NCI-H748 (cell line): ENCODE measurements around the gene DEGS2.
A peak's percentile ranks its signal among the peaks of the same experiment; 100 is the strongest.

Experiments used
- DNase-seq: peaks from one replicate; lab custom pipeline; 2025; ENCODE audit not compliant: unreplicated experiment; lab: John Stamatoyannopoulos, UW

Gene DEGS2

DNA sequence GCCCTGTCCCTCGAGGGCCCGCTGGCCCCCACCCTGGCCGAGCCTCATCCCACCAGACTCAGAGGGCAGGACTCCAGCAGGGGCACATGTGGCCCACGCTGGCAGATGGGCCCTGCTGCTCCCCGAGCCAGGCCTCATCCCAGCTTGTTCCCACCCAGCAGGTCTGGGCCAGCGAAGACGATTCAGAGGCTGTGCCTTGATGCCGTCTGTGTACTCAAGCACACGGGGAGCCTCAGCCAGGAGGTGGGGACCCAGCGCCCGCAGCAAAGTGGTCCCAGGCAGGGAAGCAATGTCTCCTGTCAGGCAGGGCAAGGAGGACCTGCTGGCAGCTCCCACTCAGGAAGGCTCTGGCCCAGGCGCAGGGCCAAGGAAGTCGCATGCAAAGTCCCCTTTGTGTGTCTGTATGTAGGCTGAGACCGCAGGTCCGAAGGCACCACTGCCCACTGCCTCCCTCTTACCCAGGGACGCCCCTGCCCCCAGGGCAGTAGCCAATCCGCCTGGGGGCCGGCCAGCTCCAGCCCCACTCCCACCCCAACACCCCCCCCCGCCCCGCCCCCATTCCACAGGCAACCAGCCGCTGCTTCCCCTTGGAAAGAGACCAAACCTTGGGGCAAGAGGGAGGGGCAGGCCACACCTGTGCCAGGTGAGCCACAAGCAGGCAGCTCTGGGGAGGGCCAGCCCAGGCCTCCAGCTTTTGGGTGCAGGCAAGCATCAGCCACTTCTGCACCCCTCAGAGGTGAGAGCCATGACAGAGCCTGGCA, 9.4 kb downstream of the DEGS2 start:
- DNase-seq: peak; percentile 19

DNA sequence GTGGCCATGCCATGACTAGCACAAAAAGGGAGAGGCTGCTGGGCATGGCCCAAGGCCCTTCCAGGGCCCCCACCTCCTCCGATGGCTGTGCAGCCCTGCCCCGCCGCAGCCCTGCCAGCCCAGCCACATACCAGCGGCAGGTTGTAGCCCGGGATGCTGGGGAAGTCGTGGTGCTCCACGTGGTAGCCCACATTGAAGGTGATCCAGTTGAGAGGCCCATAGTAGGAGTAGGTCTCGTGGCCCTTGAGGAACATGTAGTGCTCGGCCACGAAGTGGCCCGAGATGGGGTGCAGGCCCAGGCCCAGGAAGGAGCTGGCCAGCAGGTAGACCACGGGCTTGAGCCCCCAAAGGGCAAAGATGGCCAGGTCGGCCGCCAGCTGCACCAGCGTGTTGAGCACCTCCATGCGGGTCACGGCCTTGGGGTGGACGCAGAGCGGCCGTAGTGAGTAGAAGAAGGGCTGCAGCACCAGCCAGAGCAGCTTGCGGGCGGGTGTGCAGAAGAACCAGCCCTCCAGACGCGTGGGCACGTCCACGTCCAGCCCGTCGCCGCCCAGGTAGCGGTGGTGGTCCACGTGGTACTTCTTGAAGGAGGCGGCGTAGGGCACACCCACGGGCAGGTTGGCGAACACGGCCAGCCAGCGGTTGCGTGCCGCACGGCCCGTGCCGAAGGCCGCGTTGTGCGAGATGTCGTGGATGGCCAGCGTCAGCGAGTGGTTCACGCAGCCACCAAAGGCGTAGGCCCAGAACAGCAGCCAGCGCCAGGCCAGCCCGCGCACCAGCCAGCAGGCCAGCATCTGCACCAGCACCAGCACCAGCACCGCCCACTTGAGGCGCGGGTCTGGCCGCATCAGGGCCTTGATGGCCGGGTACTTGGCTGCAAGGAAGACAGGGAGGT, 10.4 kb downstream of the DEGS2 start:
- no peak for DNase-seq

GRCh38 chr14:100147691-100148464, 11.6 kb downstream of the DEGS2 start:
- DNase-seq: no peak

DNA sequence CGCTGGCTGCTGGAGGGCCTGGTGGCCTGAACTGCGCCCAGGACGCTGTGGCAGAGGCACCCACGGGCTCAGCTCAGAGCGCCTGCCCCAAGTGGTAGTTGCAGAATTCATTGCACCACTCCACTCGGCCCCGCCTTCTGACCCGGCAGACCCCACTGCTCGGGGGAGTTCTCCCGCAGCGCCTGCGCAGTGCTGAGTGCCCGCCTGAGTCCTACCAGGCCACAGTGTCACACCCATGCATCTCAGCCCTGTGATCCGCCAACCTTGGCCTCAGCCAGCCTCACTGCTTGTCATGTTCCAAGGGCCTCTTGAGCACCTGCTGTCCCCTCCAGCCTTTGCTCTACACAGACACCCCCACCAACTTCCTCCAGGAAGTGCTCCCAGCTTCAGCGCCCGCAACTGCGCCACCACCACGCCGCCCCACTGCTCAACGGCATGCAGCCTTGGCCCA, 12.2 kb downstream of the DEGS2 start:
- DNase-seq: no peak

DNA sequence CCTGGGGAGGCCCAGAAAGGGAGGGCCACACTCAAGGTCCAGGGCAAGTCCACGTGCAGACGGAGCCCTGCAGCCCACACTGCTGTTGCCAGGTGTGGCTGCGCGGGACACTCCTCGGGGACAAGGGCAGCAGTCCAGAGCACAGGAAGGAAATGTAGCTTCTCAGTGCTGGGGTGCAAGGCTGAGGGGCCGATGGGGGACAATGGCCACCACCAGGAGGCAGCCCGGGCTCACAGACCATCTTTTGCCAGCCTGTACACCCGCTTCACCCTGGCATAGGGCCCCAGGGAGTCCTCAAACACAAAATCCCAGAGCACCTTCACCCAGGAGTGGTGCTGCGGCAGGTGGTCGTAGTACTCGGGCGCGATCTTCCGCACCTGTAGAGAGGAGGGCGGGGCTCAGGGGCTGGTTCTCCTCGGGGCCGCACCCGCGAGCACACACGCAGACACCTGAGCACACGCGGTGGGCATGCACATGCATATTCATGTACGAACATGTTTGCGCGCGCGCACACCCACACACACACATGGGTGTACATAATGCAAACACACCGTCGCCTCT, 12.8 kb downstream of the DEGS2 start:
- peak; percentile 20 for DNase-seq

- no peak for DNase-seq
Measured at GRCh38 chr14:100145682-100146464, 13.6 kb downstream of the DEGS2 start.

- DNase-seq: no peak
Measured at GRCh38 chr14:100144996-100145646, 14.3 kb downstream of the DEGS2 start.

DNA sequence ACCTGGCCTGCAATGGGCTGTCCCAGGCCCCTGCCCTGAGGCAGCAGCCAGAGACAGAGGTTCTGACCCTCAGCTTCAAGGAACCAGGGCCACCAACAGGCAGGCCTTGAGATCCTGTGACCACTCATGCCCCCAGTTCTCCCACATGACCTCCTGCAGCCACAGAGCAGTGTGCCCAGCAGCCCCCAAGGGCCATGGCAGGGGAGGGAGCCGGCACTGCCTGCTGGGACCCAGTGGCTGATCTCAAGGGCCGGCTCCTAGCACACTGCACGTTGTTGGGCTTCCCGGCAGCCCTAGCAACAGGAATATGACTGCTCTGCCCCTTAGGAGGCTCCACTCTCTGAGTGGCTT, 14.8 kb downstream of the DEGS2 start:
- DNase-seq: no peak

GRCh38 chr14:100143934-100144333, 15.5 kb downstream of the DEGS2 start:
- no peak for DNase-seq

- no peak for DNase-seq
Measured at GRCh38 chr14:100143523-100143922, 15.9 kb downstream of the DEGS2 start.

- DNase-seq: no peak
Measured at GRCh38 chr14:100142073-100143040, 17.1 kb downstream of the DEGS2 start.

DNA sequence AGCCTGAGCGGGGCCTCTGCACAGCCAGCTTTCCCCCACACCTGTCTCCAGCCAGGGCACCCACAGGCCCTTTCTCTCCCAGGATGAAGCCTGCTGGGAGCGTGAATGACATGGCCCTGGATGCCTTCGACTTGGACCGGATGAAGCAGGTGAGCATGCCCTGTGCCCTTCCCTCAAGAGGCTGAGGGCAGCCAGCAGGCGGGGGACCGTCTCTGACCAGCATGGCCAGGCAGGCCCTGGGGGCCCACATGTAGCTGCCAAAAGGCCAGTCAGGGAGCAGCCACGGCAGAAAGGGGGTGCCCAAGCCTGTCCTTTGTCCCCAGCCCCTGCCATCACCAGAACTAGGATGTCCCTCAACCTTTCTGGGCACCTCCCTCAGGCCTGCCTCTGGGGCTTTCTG, 18.3 kb downstream of the DEGS2 start:
- no peak for DNase-seq

- no peak for DNase-seq
Measured at GRCh38 chr14:100140452-100141078, 18.9 kb downstream of the DEGS2 start.

DNA sequence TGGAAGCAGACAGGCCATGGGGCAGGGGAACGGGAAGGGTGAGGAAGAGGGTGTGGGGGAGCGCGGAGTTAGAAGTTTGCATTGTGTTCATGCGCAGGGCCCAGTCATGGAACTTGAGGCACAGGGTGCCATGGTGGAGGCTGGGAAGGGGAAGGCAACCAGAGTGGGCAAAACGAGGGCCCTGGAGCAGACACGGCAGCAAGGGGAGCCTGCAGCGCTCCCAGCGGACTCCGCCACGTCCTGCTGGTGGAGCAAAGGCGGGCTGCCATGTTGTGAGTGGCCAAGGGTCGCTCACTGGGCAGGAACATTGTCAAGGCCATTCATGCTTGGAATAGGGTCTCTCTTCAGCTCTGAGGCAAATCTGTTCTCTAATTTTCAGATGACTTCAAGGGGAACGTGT, 20.5 kb downstream of the DEGS2 start:
- no peak for DNase-seq

- DNase-seq: no peak
Measured at GRCh38 chr14:100138082-100138787, 21.2 kb downstream of the DEGS2 start.

- no peak for DNase-seq
Measured at GRCh38 chr14:100137173-100137572, 22.3 kb downstream of the DEGS2 start.

GRCh38 chr14:100135784-100136183, 23.7 kb downstream of the DEGS2 start:
- DNase-seq: no peak

DNA sequence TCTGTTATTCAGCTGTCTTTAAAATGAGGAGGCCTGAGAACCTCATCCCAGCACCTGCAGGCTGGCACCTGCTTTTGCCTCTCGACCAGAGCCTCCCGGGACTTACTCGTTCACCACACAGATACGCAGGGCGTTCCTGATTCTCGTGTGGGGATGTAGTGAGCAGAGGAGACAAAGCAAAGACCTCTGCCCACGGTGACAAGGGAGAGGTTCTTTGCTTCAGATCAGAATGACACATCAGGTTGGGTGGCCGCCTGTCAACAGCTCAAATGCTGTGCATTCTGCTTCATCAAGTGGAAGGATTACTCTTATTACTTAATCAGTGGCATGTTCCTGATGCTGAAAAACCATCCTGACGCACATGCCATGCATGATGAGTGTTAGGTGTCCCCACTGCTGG, 24.4 kb downstream of the DEGS2 start:
- DNase-seq: no peak
